ENCODE results near the gene STOM. TPM values are rescaled to one million over a fixed set of nuclear protein-coding genes. Genes with fewer than 3 reads are reported as not detected.

The STOM gene
- total RNA-seq, 4 donors from 2014 or later, result 293 to 539 (median 457) TPM

- Histone ChIP-seq H3K27ac (peak overlapping the region; percentile 69 to 97 (median 88)), H3K4me1 (peaks cover 42 to 100% (median 47%) of the 10 kb centered on the region in 3 donors), H3K9me3 (no peaks in the 10 kb centered on the region), H3K4me3 (no peak overlapping the region), H3K27me3 (no peaks in the 10 kb centered on the region), H3K36me3 (peaks cover 7 to 51% of the 10 kb centered on the region in 2 donors)
- WGBS, 2 donors (ENCODE audit: low coverage in 1 of 2), result 54% methylated on average over 5 of the region's 5 CpGs
- no peak for TF ChIP-seq CTCF (IDR thresholded peaks at IDR 0.05)
- no peak for TF ChIP-seq POLR2AphosphoS5 (IDR thresholded peaks at IDR 0.05)
- no peak for TF ChIP-seq POLR2A (IDR thresholded peaks at IDR 0.05)
- TF ChIP-seq EP300 (IDR thresholded peaks at IDR 0.05), result no peak
- peak; percentile 57 for ATAC-seq
Measured at GRCh38 chr9:121354141-121354540, 15.9 kb downstream of the STOM start.

GRCh38 chr9:121353241-121354061 is 16.6 kb downstream of the STOM start:
- TF ChIP-seq CTCF (IDR thresholded peaks at IDR 0.05), result no peak
- TF ChIP-seq POLR2AphosphoS5 (IDR thresholded peaks at IDR 0.05), result no peak
- no peak for TF ChIP-seq EP300 (IDR thresholded peaks at IDR 0.05)
- TF ChIP-seq POLR2A (IDR thresholded peaks at IDR 0.05), result no peak
- no peak overlapping the region for H3K4me3 ChIP-seq
- ATAC-seq, result no peak
- H3K27me3 ChIP-seq, result no peaks in the 10 kb centered on the region
- H3K9me3 ChIP-seq, result no peaks in the 10 kb centered on the region
- H3K36me3 ChIP-seq, result peaks cover 7 to 58% of the 10 kb centered on the region in 2 donors
- H3K4me1 ChIP-seq, result peaks cover 39 to 100% (median 51%) of the 10 kb centered on the region in 3 donors
- H3K27ac ChIP-seq, result peak overlapping the region; percentile 69 to 97 (median 88)
- WGBS, 2 donors (ENCODE audit: low coverage in 1 of 2), result 67 to 79% methylated on average over 9 of the region's 9 CpGs

GRCh38 chr9:121350993-121351561 is 19.0 kb downstream of the STOM start:
- 0 to 6% methylated on average over 2 of the region's 2 CpGs for WGBS, 2 donors (ENCODE audit: low coverage in 1 of 2)
- H3K27me3 ChIP-seq, result no peaks in the 10 kb centered on the region
- H3K4me1 ChIP-seq, result peaks cover 35 to 100% (median 45%) of the 10 kb centered on the region in 3 donors
- no peaks in the 10 kb centered on the region for H3K9me3 ChIP-seq
- peak; percentile 92 for TF ChIP-seq POLR2AphosphoS5 (IDR thresholded peaks at IDR 0.05)
- no peak for TF ChIP-seq POLR2A (IDR thresholded peaks at IDR 0.05)
- TF ChIP-seq EP300 (IDR thresholded peaks at IDR 0.05), result no peak
- peak; percentile 78 for ATAC-seq
- H3K4me3 ChIP-seq, result no peak overlapping the region
- H3K27ac ChIP-seq, result peak overlapping the region; percentile 81 to 97 (median 93)
- peaks cover 7 to 75% of the 10 kb centered on the region in 2 donors for H3K36me3 ChIP-seq

GRCh38 chr9:121350036-121350435 is 20.0 kb downstream of the STOM start:
- peaks cover 40 to 98% (median 48%) of the 10 kb centered on the region in 3 donors for H3K4me1 ChIP-seq
- WGBS, 2 donors (ENCODE audit: low coverage in 1 of 2), result 25 to 69% methylated on average over 1 of the region's 1 CpG
- peaks cover 7 to 75% of the 10 kb centered on the region in 2 donors for H3K36me3 ChIP-seq
- H3K27me3 ChIP-seq, result no peaks in the 10 kb centered on the region
- TF ChIP-seq POLR2A (IDR thresholded peaks at IDR 0.05) (no peak), POLR2AphosphoS5 (IDR thresholded peaks at IDR 0.05) (peak; percentile 15)
- H3K27ac ChIP-seq, result peak overlapping the region; percentile 81 to 97 (median 93)
- ATAC-seq, result no peak
- H3K9me3 ChIP-seq, result no peaks in the 10 kb centered on the region
- no peak overlapping the region for H3K4me3 ChIP-seq

GRCh38 chr9:121349009-121349408 is 21.0 kb downstream of the STOM start:
- H3K4me1 ChIP-seq, result peaks cover 47 to 98% (median 52%) of the 10 kb centered on the region in 3 donors
- H3K27me3 ChIP-seq, result no peaks in the 10 kb centered on the region
- peak; percentile 27 for ATAC-seq
- no peaks in the 10 kb centered on the region for H3K9me3 ChIP-seq
- 36 to 61% methylated on average over 8 of the region's 8 CpGs for WGBS, 2 donors (ENCODE audit: low coverage in 1 of 2)
- TF ChIP-seq POLR2A (IDR thresholded peaks at IDR 0.05), result no peak
- no peak for TF ChIP-seq EP300 (IDR thresholded peaks at IDR 0.05)
- TF ChIP-seq POLR2AphosphoS5 (IDR thresholded peaks at IDR 0.05), result peak; percentile 70
- peaks cover 7 to 75% of the 10 kb centered on the region in 2 donors for H3K36me3 ChIP-seq
- peak overlapping the region; percentile 56 to 97 (median 93) for H3K27ac ChIP-seq
- H3K4me3 ChIP-seq, result no peak overlapping the region

- H3K27me3 ChIP-seq, result no peaks in the 10 kb centered on the region
- H3K4me1 ChIP-seq, result peaks cover 47 to 98% (median 60%) of the 10 kb centered on the region in 3 donors
- H3K36me3 ChIP-seq, result peaks cover 3 to 75% of the 10 kb centered on the region in 2 donors
- H3K9me3 ChIP-seq, result no peaks in the 10 kb centered on the region
- H3K4me3 ChIP-seq, result no peak overlapping the region
- no peak for TF ChIP-seq EP300 (IDR thresholded peaks at IDR 0.05)
- no peak for TF ChIP-seq POLR2AphosphoS5 (IDR thresholded peaks at IDR 0.05)
- TF ChIP-seq POLR2A (IDR thresholded peaks at IDR 0.05), result no peak
- TF ChIP-seq CTCF (IDR thresholded peaks at IDR 0.05), result no peak
- 62 to 73% methylated on average over 3 of the region's 3 CpGs for WGBS, 2 donors (ENCODE audit: low coverage in 1 of 2)
- no peak for ATAC-seq
- H3K27ac ChIP-seq, result peak overlapping the region; percentile 56 to 97 (median 93)
Measured at GRCh38 chr9:121348221-121348620, 21.8 kb downstream of the STOM start.

Data from gastroesophageal sphincter (tissue), 4 donors.